Upper lobe of left lung (tissue), 4 donors: ENCODE results near the gene TAGLN3.

ENCODE experiments used
- CTCF ChIP-seq, 6 experiments: fragments of 450-650 bp in 4 of 6; fragments of 200-600 bp in 2 of 6; sonication (generic) in 2 of 6; IDR thresholded peaks; one replicate each; pipeline ENCODE4 v1.5.1; 2016 to 2019; ENCODE audit warnings: antibody characterized with exemption in 6 of 6
- EP300 ChIP-seq, 4 donors: sonication (generic); formaldehyde crosslinking; IDR thresholded peaks; one replicate each; pipeline ENCODE4 v1.5.1; 2017; ENCODE audit warnings: antibody characterized with exemption in 4 of 4, control low read depth in 2 of 4
- POLR2A ChIP-seq, 4 donors: fragments of 450-650 bp; IDR thresholded peaks; one replicate each; pipeline ENCODE4 v1.5.1; 2016 to 2017; ENCODE audit warnings: antibody characterized with exemption in 4 of 4, mild to moderate bottlenecking in 2 of 4
- POLR2AphosphoS5 ChIP-seq, 2 donors: sonication (generic); formaldehyde crosslinking; IDR thresholded peaks; one replicate each; pipeline ENCODE4 v1.5.1; 2017; ENCODE audit warnings: antibody characterized with exemption in 2 of 2

- no peak for TF ChIP-seq CTCF (IDR thresholded peaks at IDR 0.05)
- TF ChIP-seq POLR2A (IDR thresholded peaks at IDR 0.05) = no peak
- no peak for TF ChIP-seq POLR2AphosphoS5 (IDR thresholded peaks at IDR 0.05)
- no peak for TF ChIP-seq EP300 (IDR thresholded peaks at IDR 0.05)
Observed at GRCh38 chr3:112047264-112047663, 48.5 kb downstream of the TAGLN3 start.
